Measurements from ENCODE around the gene GNG4. TPM values are rescaled to one million over a fixed set of nuclear protein-coding genes. Genes with fewer than 3 reads are reported as not detected.

GNG4 gene
- total RNA-seq, result 2.6 TPM

DNA sequence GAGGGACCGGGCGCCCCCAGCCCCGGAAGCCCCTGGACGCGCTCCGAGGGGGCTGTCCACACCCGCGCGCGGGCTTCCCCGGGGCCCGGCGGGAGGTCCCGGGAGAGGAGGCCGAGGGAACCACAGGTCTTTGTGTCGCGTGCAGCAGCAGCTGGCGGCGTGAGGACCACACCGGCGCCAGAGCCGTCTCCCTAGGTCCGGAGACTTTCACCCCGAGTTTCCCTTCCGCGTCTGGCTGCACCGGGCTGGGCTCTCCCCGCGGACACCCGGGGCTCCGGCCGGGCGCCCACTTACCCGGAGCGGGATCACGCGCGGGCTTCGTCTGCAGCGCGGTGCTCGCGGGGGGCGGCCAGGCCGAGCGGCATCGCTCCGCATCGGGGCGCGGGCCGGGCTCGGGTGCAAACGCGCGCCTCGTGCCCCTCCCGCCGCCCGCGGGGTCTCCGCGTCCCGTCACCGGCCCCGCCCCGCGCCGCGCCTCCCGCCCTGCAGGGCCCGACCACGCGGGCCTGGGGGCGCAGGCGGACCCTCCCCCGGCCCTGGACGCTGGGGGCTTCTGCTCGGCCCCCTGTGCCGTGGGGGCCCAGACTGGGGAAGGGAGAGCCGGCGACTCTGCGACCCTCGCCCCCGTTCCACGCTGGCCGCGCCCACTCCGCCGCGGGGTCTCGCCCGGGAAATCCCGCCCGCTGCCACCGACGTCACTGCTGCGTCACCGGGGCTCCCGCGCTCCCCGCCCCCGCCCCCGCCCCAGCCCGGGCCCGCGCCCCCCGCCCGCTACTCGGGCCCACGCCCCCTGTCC is at the start of gene GNG4:
Gene GNG4 (minus strand): TSS at position 417 of the 796 bp plus-strand sequence. CDS start 65,946 bp downstream, outside the sequence.

DNA sequence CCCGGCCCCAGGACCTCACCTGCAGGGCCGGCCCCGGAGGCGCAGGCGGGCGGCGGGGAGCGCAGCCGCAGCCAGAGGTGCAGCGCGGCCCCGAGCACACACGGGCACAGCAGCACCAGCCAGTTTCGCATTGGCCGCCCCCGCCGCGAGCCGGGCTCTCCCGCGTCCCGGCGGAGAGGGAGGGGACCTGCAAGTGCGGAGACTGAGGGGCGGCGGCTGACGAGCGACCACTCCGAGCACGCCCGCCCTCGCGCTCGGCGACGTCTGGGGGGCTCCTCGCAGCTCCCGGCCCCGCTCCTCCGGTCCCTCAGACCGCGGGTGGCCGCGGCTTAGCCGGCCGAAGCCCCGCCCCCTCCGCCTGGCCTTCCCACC is 145.5 kb downstream of the GNG4 start, which contains the start of gene B3GALNT2:
Gene B3GALNT2 (minus strand): TSS at position 331 of the 372 bp plus-strand sequence. CDS start 200 bp downstream, at position 131.

Small RNAs within 50 kb of the gene (small RNA-seq; reads per million reads assigned to genes)
- gene MTCO3P46 (ENCODE audit: low replicate concordance) (not detected), gene MTND4LP21 (ENCODE audit: low replicate concordance) (not detected)

Other genes with a start within 250 kb of the GNG4 start
- 33.3 TPM for gene B3GALNT2, start 145.3 kb downstream of the GNG4 start, total RNA-seq
- gene LYST, start 217.1 kb upstream of the GNG4 start, total RNA-seq, result 28.4 TPM